ENCODE data around the gene SRSF12.
"Not testable (repeated sequence)": the region's sequence is repeated elsewhere in the genome, so short reads cannot be mapped to it uniquely, and the experiment has no call there.

The SRSF12 gene

DNA sequence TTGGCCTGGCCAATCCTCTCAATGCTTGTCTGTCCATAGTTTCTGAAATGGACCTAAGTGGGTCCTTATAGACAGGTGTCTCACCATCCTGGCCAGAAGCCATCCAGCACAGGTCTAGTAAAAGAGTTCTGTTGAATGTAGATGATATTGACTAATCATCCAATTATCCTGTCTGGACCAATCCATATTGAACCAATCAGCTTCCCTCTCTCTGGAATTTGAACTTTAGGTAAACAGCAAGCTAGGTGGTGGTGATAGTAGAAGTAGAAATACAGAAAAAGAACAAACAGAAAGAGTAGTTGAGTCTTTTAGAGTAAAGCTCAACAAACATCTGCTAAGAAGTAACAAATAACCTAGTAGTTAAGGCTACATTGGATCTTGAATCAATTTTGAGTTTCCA lies 46.8 kb downstream of the SRSF12 start:
- DNase-seq = no peak

DNA sequence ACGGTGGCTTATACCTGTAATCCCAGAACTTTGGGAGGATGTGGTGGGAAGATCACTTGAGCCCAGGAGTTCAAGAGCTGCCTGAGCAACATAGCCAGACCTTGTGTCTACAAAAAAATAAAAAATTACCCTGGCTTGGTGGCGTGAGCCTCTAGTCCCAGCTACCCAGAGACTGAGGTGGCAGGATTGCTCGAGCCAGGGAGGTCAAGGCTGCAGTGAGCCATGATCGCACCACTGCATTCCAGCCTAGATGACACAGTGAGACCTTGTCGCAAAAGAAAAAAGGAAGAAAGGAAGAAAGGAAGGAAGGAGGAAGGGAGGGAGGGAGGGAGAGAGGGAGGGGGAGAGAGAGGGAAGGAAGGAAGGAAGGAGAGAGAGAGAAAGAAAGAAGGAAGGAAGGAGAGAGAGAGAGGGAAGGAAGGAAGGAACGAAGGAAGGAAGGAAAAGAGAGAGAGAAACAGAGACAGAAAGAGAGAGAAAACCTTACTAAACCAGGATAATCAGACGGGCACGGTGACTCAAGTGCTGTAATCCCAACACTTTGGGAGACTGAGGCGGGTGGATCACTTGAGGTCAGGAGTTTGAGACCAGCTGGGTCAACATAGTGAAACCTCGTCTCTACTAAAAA lies 48.2 kb downstream of the SRSF12 start:
- DNase-seq = no peak

DNA sequence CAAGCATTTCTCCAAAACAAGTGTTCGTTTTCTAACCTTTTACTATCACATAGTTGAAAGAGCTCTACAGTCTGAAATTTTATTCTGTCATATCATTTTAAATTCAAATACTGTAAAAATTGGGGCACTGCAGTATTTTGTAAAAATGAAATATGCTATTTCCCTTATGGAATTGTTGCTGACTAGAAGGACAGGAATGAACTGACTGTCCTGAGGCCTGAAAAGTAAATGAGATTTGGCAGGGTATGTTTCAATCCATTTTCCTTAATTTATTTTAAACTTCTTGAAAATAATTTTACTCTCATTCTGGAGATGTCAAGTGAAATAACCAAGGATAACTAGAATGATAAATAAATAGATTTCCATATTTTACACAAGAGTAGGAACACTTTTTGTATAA lies 49.2 kb downstream of the SRSF12 start:
- no peak for DNase-seq

DNA sequence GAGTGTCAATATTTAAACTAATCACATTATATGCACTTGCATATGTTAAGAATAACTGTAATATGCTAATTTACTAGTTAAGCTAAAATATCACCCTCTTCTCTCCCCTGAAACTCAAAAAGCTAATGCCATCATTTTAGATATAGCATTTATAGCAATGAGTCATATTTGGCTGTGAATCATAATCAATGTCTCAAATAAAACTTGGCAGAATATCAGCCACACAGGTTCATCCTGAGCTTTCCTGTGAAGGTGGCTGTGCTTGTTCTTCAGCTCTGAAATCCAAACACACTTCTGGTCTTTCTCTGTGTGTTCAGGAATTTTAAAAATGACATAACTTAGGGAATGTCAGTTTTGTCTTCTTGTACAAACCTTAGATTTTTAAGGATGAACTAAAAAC lies 50.1 kb downstream of the SRSF12 start:
- no peak for DNase-seq

DNA sequence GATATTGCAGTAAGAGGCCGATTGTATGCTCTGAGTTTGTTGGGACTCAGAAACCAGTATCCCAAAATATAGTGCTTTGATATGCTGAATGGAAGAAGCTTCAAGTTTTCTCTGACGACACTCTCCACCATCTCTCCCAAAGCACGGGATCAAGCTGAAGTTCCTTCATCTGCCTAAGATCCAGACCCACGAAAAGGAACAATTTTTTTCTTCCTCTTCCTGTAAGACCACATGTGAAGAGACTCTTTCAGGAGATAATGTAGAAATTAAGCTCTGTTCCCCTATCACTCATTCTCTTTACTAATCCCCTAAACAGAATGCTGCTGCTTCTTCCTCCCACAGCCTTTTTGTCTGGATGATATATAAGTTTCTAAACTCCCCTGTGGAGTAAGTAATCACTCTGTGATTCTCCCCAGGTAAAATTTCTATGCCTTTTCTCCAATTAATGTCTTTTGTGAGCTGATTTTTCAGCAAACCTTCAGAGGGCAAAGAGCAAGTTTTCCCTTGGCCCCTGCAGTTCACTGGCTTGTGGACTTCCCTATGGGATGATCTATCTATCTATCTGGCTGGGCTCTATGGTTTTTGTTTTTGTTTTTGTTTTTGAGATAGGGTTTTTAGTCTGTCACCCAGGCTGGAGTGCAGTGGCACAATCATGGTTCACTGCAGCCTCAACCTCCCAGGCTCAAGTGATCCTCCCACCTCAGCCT lies 50.8 kb downstream of the SRSF12 start:
- peak; percentile 76 to 91 (median 86) for DNase-seq

DNA sequence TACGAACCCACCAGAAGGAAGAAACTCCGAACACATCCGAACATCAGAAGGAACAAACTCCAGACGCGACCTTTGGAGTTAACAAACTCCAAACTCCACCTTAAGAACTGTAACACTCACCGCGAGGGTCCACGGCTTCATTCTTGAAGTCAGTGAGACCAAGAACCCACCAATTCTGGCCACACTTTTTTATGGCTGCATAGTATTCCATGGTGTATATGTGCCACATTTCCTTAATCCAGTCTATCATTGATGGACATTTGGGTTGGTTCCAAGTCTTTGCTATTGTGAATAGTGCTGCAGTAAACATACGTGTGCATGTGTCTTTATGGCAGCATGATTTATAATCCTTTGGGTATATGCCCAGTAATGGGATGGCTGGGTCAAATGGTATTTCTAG lies 51.8 kb downstream of the SRSF12 start:
- DNase-seq = not testable (repeated sequence)

DNA sequence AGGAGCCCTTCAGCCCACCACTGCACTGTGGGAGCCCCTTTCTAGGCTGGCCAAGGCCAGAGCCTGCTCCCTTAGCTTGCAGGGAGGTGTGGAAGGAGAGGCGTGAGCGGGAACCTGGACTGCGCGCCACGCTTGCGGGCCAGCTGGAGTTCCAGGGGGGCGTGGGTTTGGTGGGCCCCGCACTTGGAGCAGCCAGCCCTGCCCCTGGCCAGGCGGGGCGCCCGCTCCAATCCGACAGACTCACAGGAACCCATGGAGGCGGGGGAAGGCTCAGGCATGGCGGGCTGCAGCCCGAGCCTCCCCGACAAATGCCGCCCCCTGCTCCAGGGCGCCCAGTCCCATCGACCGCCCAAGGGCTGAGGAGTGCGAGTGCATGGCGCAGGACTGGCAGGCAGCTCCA lies 52.9 kb downstream of the SRSF12 start:
- DNase-seq = not testable (repeated sequence)

DNA sequence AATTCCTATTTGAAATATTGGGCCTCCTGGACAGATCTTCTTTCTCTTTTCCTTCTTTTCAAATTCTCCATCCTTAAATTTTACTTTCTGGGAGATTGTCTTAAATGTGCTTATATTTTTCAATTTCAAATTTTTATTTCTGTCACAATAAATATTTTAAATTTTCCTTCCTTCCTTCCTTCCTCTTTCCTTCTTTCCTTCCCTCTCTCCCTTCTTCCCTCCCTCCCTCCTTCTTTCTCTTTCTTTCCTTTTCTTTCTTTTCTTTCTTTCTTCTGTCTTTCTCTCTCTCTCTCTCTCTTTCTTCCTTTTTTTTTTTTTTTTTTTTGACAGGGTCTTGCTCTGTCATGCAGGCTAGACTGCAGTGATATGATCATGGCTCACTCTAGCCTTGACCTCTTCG lies 54.0 kb downstream of the SRSF12 start:
- no peak for DNase-seq

DNA sequence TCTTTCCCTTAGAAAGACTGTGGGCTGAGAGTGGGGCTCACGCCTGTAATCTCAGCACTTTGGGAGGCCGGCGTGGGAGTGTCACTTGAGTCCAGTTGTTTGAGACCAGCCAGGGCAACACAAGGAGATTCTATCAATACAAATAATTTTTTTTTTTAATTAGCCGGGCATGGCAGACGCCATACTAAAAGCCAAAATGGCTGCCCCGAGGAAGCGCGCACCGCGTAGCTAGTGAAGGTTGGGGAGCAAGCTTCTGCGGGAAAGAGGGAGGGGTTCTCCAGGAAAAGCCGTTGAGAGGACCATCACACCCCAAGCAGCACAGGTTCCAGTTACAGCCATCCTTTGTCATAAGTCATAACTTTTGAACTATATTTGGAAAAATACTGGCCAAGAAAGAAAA lies 58.6 kb downstream of the SRSF12 start:
- DNase-seq = no peak

DNA sequence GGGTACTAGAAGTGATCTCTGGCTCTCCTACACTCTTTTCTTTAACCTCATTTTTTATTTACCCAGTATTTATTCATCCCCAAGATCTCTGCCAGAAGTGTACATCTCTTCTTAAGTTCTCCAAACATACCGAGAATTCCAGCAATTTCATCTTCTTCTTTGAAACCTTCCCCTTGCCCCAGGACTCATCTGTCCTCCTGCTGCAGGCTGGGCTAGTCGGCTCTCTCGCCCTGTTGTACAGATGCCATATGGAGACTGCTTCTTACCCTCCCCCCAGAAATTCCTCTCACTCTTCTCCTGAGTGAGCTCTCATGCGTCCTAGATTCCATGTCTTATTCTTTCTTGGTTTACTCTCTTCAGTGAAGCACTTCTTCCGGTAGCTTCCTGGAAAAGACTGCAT lies 59.2 kb downstream of the SRSF12 start:
- no peak for DNase-seq

DNA sequence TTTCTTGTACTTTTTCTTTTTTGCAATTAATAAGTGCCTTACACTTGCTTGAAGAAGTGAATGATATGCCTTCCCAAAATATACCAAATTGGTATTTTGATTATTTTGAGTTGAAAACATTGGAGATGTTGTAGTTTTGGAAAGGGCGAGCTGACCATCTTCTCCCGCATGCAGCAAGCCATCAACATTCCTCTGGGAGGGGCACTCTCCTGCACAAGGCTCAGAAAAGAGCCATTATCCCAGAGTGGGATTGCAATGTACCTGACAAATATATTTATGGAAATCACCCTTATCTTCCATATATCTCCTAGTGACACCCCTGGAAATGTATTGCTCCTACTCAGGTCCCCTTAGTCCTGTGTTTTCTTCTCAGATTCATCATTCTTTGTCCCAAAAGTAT lies 60.1 kb downstream of the SRSF12 start:
- DNase-seq = no peak

DNA sequence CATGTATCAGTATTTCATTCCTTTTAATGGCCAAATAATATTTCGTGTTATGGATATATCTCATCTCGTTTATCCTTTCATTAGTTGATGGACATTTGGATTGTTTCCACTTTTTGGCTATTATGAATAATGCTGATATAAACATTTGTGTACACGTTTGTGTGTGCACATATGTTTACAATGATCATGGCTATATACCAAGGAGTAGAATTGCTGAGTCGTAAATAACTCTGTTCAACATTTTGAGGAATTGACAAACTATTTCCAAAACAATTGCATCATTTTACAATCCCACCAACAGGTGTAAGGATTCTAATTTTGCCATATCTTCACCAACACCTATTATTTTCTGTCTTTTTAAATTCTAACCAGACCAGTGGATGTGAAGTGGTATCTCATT lies 63.7 kb downstream of the SRSF12 start:
- DNase-seq = no peak

DNA sequence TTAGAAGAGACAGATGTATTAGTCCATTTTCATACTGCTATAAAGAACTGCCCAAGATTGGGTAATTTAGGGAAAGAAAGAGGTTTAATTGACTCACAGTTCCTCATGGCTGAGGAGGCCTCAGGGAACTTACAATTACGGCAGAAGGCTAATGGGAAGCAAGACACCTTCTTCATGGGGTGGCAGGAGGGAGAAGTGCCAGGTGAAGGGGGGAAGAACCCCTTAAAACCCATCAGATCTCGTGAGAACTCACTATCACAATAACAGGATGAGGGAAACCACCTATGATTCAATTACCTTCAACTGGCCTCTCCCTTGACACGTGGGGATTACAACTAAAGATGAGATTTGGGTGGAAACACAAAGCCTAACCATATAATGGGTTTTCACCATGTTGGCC lies 66.2 kb downstream of the SRSF12 start:
- peak in 1 of 4 experiments; percentile 24 for DNase-seq

DNA sequence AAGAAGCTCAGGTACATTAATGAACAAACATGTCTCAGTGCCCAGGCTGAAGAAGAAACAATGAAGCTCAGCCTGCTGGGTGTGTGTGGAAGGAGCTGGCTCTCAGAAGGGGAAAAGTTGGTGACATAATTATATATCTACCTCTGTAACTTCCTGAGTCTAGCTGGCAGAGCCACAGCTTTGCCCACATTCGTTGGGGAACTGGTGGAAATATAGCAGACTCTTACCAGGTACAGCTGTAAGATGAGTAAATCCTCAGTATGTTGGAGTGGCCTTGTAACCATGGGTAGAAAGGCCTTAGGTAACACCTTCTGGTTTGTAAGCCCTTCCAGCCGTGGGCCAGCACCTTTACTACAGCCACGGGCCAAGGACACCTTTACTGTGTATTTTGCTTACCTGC lies 67.2 kb downstream of the SRSF12 start:
- no peak for DNase-seq

DNA sequence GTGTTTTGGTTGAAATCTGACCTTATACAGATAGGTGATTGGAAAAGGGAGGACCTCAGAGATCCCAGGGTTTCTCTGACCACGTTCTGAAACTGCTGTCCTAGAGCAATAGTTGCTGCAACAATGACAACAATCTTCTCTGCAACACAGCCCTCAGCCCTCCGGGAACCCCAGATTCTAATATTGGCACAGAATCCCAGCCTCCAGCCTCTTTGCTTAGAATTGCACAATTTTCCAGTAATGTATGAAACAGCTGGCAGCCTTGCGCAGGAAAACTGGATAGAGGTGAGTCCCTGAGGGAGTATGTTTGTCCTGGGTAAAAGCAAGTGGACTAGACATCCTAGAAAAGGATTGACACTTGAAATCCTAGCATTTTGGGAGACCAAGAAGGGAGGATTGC lies 67.7 kb downstream of the SRSF12 start:
- no peak for DNase-seq

DNA sequence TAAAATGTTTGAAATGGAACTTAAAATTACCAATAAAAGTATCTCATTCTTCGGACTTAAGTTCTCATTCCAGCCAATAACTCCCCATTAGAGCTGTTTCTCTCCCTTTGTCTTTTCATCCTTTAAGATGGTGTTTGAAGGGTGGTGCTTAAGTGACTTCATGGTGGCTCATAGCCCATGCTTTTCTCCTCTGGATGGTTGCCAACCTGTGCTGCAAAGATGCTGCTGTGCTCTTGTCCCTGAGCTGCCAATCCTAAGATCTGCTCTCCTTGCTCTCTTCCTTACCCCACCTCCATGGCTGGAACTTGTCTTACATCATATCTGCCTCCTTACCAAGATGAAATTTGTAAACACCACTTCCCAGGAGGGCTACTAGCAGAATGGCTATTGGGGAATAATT lies 68.9 kb downstream of the SRSF12 start:
- no peak for DNase-seq

DNA sequence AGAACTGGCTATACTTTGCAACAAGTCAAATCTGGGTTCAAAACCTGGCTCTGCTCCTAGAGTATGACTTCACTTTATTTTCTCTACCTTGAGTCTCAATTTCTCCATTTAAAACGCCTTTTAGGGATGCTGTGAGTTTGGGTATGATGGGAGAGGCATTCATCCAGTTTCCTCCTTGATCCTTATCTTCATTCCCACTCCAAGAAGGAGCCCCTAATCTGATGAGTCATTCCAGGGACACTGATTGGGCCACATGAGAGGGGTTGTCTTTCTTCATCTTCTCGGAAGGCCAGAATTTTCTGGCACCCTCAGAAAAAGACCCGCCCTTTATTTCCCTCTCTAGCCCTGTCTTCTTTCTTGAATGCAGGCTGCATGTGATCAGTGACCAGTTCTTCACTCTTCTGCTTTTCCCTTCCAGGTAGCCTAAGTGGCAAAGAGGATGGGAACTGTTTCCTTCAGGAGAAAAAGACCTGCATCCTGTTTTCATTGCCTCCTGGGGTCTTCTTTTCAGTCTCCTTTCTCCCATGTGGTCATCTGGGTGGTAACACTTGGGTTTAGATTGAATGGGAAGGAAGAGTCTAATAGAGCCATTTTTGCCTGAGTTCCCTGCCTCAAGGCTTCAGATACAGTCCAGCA lies 69.5 kb downstream of the SRSF12 start:
- DNase-seq = no peak

DNA sequence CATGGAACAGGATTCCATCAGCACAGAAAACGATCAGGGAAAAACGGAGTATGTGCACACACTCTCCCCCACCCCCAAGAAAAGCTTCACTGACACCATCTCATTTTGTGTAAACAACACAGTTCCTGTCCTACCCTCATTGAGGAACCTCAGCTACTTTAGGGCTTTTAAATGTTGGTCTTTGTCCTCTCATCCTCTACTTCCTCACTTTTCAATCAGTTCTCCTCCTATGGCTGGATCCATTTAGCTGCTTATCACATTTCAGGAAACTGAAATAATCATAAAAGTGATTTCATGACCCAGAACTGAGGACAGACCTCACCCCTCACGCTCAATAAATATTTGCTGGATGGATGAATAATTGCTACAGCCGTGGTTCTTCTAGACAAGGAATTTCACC lies 70.4 kb downstream of the SRSF12 start:
- peak in 3 of 4 experiments; percentile 41 to 57 (median 48) for DNase-seq

Data from suppressor macrophage (primary cell).